Mucosa of gallbladder (tissue), 1 donor: ENCODE data around the gene CDO1. TPM values are rescaled to one million over a fixed set of nuclear protein-coding genes. Genes with fewer than 3 reads are reported as not detected.

ENCODE experiments used
- DNase-seq: peaks from one replicate; pipeline ENCODE4 v3.0.0-alpha.2; 2020; ENCODE audit warnings: low spot score
- total RNA-seq: library from RNA; stranded (reverse); gene quantifications from one replicate; pipeline ENCODE4 v1.2.1, GENCODE V29; 2021
- donor health status: DM: no; HTN: no; CAD: no.

The CDO1 gene
- total RNA-seq, 1 donor from 2014 or later = 10.8 TPM

DNA sequence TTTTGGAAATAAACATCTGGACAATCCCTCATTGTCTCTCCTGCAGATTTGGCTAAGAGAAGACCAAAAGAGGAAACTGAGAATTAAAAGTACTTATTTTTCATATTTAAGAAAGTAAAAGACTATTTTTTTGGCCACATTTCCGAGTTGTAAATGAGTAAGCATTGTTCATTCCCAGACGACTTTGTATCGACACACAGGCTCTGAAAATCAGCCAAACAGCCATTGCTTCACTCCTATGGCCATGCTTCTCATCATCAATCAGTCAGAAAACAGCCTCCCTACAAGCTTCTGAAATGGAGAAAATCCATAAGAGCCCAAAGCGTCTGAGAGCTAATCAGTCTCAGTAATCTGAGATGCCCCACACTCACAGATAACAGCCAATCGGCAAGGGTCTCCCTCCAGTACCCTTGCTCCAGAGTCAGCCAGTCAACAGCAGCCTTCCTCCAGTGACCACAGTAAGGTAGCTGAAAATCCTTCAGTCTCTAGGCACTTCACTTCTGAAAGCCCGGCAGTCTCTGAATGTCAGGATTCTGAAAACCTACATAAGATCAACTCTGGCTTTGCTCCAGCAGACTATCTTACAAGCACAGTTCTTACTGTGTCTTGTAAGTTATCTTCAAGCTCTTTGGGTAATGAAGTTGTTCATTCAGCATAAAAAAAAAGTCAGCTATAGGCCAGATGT, 30.9 kb downstream of the CDO1 start:
- no peak for DNase-seq

DNA sequence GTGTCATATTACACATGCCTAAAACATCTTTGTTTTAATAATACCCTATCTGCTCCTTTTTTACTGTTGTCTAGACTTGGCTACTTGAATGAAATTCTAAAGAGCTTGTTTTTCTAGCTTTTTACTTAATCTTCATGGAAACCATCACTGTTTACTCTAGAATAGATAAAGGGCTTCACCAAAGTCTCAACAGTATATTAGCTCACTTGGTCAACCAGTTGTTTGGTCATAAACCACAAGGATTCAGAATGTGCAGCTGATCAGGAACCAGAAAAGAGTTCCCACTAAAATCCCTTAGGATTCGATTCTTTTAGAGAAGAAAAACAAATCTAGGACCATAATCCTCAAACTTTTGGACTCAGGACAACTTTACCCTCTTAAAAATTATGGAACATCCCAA, 38.0 kb downstream of the CDO1 start:
- DNase-seq = no peak

DNA sequence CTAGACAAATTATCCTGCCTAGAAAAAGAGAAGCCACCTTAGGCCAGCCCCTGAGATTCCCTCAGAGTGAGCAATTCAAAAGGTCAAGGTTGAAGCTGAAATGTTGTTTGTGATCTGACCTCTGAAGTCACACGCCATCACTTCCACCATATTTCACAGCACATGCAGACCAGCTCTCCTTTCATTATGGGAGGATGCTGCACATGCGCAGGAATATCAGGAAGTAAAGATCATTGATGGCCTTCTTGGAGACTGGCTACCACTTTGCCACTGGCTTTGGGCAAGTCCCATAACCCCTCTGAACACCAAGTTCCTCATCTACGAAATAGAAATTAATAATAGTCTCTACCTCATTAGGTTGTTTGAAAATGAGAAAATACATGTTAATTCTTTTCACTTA, 39.5 kb downstream of the CDO1 start:
- no peak for DNase-seq

DNA sequence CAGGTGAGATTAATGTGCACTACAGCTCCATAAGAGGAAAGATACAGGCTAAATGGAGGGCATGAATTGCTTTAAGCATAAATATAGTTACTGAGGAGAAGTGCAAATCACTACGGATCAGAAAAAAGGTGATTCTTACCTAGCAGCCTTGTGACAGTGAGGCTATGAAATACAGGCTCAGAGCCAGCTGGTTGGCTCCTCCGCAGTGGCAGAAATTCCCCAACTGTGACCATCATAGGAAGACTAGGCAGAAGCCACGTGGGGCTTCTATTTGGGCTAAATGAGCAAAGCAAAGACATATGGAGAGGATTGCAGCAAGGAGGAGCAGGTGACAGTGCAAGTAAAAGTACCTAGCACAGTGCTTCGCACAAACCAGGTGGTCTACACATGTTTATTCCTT, 40.5 kb downstream of the CDO1 start:
- DNase-seq = no peak

DNA sequence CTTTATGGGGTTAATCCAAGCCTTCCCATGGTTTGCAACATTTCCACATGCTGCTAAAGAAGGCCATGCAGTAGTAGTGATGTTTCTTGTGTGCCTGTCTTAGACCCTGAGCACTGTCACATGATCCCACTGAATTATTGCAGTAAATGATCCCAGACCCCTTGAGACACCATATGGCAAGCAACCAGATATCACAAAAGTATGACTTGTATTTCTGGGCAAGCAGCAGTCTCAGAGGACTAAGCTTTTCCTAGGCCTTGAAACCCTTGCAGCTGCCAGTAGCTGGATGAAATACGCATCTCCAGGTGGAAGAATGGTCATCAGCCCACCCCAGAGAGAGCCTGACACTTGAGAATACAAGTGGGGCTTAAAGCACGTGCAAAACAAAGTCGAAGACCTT, 41.8 kb downstream of the CDO1 start:
- no peak for DNase-seq

DNA sequence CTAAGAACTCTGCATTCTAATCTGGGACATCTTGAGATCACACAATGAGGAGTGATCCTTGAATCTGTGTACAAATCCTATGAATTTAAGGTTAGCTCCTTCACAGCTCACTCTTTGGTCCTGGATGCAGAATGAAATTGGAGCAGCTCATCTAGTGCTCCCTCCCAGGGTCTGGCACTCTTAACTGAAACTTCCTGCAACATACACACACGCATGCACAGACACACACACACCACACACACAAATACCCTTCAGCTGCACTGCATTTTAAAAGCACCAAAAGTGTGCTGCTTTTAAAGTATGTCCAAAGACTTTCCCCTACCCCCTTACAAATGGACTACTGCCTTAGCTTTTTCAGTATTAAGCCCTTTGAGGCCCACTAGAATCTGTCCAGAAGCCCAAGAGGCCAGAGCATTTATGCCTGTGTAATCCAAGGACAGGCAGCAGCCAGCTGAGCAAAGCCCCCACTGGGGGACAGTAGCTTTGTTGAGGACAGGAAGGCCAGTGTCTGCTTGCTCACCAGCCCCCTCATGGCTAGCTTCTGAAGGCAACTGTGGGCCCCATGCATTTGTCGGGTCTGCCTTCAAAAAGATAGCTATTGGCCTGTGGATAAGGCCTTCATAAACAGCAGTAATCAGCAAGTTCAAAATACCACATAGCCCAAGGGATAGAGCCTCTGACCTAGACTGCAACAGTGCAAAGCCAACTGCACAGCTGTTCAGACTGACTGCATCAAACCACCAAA, 43.6 kb downstream of the CDO1 start:
- no peak for DNase-seq

DNA sequence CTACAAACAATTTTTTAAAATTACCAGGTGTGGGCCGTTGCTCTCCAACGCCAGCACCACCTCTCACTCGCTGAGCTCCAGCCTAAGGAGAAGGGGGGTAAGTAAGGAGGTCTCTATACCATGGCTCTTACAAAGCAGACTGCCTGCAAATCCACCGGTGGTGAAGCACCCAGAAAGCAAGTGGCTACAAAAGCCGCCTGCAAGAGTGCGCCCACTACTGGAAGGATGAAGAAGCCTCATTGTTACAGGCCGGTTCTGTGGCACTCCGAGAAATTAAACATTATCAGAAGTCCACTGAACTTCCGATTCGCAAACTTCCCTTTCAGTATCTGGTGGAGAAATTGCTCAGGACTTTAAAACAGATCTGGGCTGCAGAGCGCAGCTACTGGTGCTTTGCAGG, 46.0 kb downstream of the CDO1 start:
- no peak for DNase-seq

DNA sequence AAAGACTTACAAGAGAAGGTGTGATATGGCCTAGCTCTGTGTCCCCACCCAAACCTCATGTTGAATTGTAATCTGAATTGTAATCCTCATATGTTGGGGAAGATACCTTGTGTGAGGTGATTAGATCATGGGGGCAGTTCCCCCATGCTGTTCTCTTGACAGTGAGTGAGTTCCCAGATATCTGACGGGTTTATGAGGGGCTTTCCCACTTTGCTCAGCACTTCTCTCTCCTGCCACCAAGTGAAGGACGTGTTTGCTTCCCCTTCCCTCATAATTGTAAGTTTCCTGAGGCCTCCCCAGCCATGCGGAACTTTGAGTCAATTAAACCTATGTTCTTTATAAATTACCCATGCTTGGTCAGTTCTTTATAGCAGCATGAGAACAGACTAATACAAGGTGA, 49.0 kb downstream of the CDO1 start:
- no peak for DNase-seq

DNA sequence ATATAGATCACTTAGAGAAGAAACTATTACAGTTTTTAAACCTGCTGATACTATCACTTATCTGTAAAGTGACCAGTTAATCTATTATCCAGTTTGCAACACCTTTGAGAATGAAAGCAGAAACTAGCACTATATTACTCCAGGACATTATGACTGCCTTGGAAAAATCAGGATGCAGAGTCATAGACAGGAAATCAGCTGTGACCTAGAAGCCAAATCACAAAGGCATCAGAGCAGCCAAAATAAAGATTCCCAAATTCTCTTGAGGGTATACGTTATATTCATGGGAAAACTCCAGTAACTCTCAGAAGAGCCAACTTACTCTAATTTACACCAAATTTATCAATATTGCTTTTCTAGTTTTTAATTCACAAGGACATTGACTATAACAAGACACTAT, 49.9 kb downstream of the CDO1 start:
- DNase-seq = no peak

DNA sequence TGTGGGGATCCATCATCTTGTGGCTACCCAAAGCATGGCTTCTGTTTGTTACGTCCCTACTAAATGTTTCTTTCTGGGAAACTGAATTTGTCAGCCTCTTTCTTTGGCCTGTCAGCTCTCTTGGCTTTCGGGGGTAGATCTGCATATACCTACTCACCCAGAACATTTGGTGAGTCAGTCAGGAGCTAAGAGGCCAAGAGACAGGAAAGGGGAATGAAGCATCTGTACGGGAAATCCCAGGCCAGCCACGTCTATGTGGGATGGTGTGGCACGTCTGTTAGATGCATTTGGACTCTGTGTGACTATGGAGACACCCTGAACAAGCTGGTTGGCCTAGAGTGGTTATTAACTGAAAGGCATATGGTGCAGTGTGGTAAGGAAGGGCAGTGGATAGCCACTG, 58.1 kb downstream of the CDO1 start:
- no peak for DNase-seq

DNA sequence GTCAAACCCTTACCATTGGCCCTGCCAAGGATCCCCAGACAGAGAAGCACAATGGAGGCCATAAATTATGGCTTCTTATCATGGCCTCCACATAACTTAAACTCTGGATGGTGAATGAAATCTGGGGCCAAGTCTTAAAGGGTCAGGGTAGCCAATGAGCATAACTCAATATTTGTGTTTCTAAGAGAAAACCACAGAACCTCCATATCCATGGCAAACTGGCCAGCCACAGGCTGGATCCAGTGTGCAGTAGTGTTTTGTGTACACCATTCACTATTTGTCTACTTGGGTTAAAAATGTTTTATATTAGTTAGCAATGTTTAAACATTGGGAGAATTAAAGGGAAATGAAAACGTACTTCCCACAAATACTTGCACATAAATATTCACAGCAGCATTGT, 60.8 kb downstream of the CDO1 start:
- no peak for DNase-seq

Other genes starting within 250 kb of the CDO1 start
- gene TICAM2, start 214.2 kb downstream of the CDO1 start, total RNA-seq = 3.3 TPM
- 140 TPM for gene TMED7, start 190.6 kb downstream of the CDO1 start, total RNA-seq
- gene ATG12, start 24.9 kb upstream of the CDO1 start, total RNA-seq = 36.5 TPM
- gene AP3S1, start 25.3 kb upstream of the CDO1 start, total RNA-seq = 72.0 TPM
- 0.43 TPM for gene LVRN, start 145.8 kb upstream of the CDO1 start, total RNA-seq
- gene ARL14EPL, start 215.8 kb upstream of the CDO1 start, total RNA-seq = not detected